Transverse colon (tissue), 3 donors: ENCODE results near the gene AKR1B15.
"Not testable (repeated sequence)": the region's sequence is repeated elsewhere in the genome, so short reads cannot be mapped to it uniquely, and the experiment has no call there.

ENCODE experiments used
- CTCF ChIP-seq, 5 experiments: fragments of 200-600 bp in 3 of 5; fragments of 450-650 bp in 2 of 5; sonication (generic) in 3 of 5; IDR thresholded peaks; 1 replicate in 2 of 5; 2 replicates in 3 of 5; pipeline ENCODE4 v1.5.1; 2016 to 2017; ENCODE audit warnings: antibody characterized with exemption in 5 of 5, inconsistent platforms in 3 of 5, mild to moderate bottlenecking in 2 of 5, moderate library complexity in 1 of 5
- EP300 ChIP-seq: sonication (generic); formaldehyde crosslinking; IDR thresholded peaks from one replicate; pipeline ENCODE4 v1.6.1; 2017; ENCODE audit warnings: antibody characterized with exemption, low read depth
- POLR2A ChIP-seq: fragments of 450-650 bp; IDR thresholded peaks from one replicate; pipeline ENCODE4 v1.6.1; 2016; ENCODE audit warnings: antibody characterized with exemption, mild to moderate bottlenecking, moderate library complexity

GRCh38 chr7:134569962-134570361, 21.1 kb downstream of the AKR1B15 start:
- TF ChIP-seq CTCF (IDR thresholded peaks at IDR 0.05); POLR2A; EP300: not testable (repeated sequence)
